Mammary epithelial cell (primary cell): Measurements from ENCODE around the gene USP54.

Source experiments
- CTCF ChIP-seq, 2 donors: IDR thresholded peaks in 1 of 2; conservative IDR thresholded peaks in 1 of 2; 2 replicates each; pipeline ENCODE4 v1.5.1; 2011 to 2012; ENCODE audit warnings: inconsistent platforms in 2 of 2, low read length in 2 of 2, mild to moderate bottlenecking in 2 of 2, control low read depth in 1 of 2, low read depth in 1 of 2; ENCODE audit not compliant: insufficient read depth in 1 of 2; ENCODE audit errors: extremely low read depth in 1 of 2
- EZH2 ChIP-seq: IDR thresholded peaks from 2 replicates; pipeline ENCODE4 v1.6.1; 2012; ENCODE audit warnings: low read length, inconsistent platforms, borderline replicate concordance

- no peak for TF ChIP-seq CTCF (conservative IDR thresholded peaks at IDR 0.05 in 1 of 2, IDR thresholded peaks at IDR 0.05 in 1 of 2; ENCODE audit: extremely low read depth in 1 of 2, insufficient read depth in 1 of 2, low read depth in 1 of 2, low read length in 2 of 2)
- TF ChIP-seq EZH2 = no peak
These were observed 44.6 kb upstream of the USP54 start for GRCh38 chr10:73635781-73636180.
